ENCODE data around the gene BLVRB. TPM values are rescaled to one million over a fixed set of nuclear protein-coding genes. Genes with fewer than 3 reads are reported as not detected.

Gene BLVRB
- polyA plus RNA-seq, 2 of the 4 experiments (the other 2 are of a cell fraction) = 202 to 280 TPM

- no peak for TF ChIP-seq SMC3 (IDR thresholded peaks at IDR 0.05)
- no peak for TF ChIP-seq EHF (CRISPR knock-in tag; IDR thresholded peaks at IDR 0.05)
- peak; percentile 90 for TF ChIP-seq MAX (IDR thresholded peaks at IDR 0.05)
- peak; percentile 81 for TF ChIP-seq E2F6 (IDR thresholded peaks at IDR 0.05; ENCODE audit: borderline replicate concordance, low read depth)
- no peak for TF ChIP-seq HMGXB4 (CRISPR knock-in tag; IDR thresholded peaks at IDR 0.05; ENCODE audit: borderline replicate concordance)
- TF ChIP-seq ZFP36 (IDR thresholded peaks at IDR 0.05; ENCODE audit: borderline replicate concordance, partially characterized antibody) = peak; percentile 59
- TF ChIP-seq ATOH8 (CRISPR knock-in tag; IDR thresholded peaks at IDR 0.05; ENCODE audit: low read depth) = no peak
- TF ChIP-seq USF2 (IDR thresholded peaks at IDR 0.05) = peak; percentile 78
- TF ChIP-seq ELK1 (IDR thresholded peaks at IDR 0.05; ENCODE audit: low read depth, low read length) = no peak
- no peaks in the 10 kb centered on the region for H3K9me3 ChIP-seq
- POLR2A ChIA-PET = interaction anchor here (0.7 to 1.1 kb wide), 3 partner anchors 13 to 49 kb away, joined by 3 read pairs; partner anchors contain the start of gene BLVRB
- peak in 1 of 2 experiments; percentile 65 for DNase-seq (ENCODE audit: low read depth in 1 of 2, low spot score in 1 of 2)
- no peak for FAIRE-seq
- WGBS (ENCODE audit: missing lambda C conversion rate) = 57% methylated on average over 99 of the region's 105 CpGs
- H3K27ac ChIP-seq = 0 out of 6 replicates have a peak overlapping the region, but pooled peaks of 1 of the 2 experiments have one; percentile 0
- H3K4me2 ChIP-seq = peak overlapping the region; percentile 83
- peaks cover 5% of the 10 kb centered on the region; the same call in 1 of the 3 replicates for H3K4me1 ChIP-seq
- ATAC-seq = peak; percentile 73 to 76
- CTCF ChIA-PET = interaction anchor here (0.9 to 6.1 kb wide), 23 partner anchors 9 to 409 kb away, joined by 3 to 35 read pairs (median 7); partner anchors contain the start of genes BLVRB and SPTBN4
- H3K4me3 ChIP-seq = peak overlapping the region; percentile 37
Observed at GRCh38 chr19:40512473-40513344, 47.2 kb upstream of the BLVRB start.

GRCh38 chr19:40512110-40512472, 46.5 kb upstream of the BLVRB start:
- no peak for TF ChIP-seq EHF (CRISPR knock-in tag; IDR thresholded peaks at IDR 0.05)
- TF ChIP-seq HDAC2 (IDR thresholded peaks at IDR 0.05) = no peak
- TF ChIP-seq ZNF302 (CRISPR knock-in tag; IDR thresholded peaks at IDR 0.05) = no peak
- no peak for TF ChIP-seq SREBF2 (IDR thresholded peaks at IDR 0.05)
- no peak for TF ChIP-seq BCL3 (IDR thresholded peaks at IDR 0.05)
- no peak for TF ChIP-seq HEYL (CRISPR knock-in tag; IDR thresholded peaks at IDR 0.05)
- TF ChIP-seq CBX8 (IDR thresholded peaks at IDR 0.05) = no peak
- TF ChIP-seq NPAS2 (CRISPR knock-in tag; IDR thresholded peaks at IDR 0.05; ENCODE audit: borderline replicate concordance) = no peak
- TF ChIP-seq EP300 (IDR thresholded peaks at IDR 0.05) = no peak
- TF ChIP-seq FOSB (CRISPR knock-in tag; IDR thresholded peaks at IDR 0.05) = no peak
- TF ChIP-seq CBX2 (IDR thresholded peaks at IDR 0.05; ENCODE audit: borderline replicate concordance, low read depth) = no peak
- TF ChIP-seq MYC (IDR thresholded peaks at IDR 0.05; ENCODE audit: borderline replicate concordance, low read length) = no peak
- TF ChIP-seq HES2 (IDR thresholded peaks at IDR 0.05) = no peak
- no peak for TF ChIP-seq E2F6 (IDR thresholded peaks at IDR 0.05; ENCODE audit: borderline replicate concordance, low read depth)
- CTCF ChIA-PET = interaction anchor here (0.9 to 6.1 kb wide), 19 partner anchors 9 to 409 kb away, joined by 3 to 35 read pairs (median 8); partner anchors contain the start of genes BLVRB and SPTBN4
- FAIRE-seq (peak; percentile 65), ATAC-seq (peak; percentile 31 to 53; a peak in 4 of 6 replicates), DNase-seq (ENCODE audit: low read depth in 1 of 2, low spot score in 1 of 2) (no peak)
- Histone ChIP-seq H3K27ac (no peak overlapping the region), H3K4me1 (peaks cover 5% of the 10 kb centered on the region; the same call in 1 of the 3 replicates), H3K4me3 (peak overlapping the region; percentile 37), H3K4me2 (peak overlapping the region; percentile 83), H3K9me3 (no peaks in the 10 kb centered on the region)
- POLR2A ChIA-PET = interaction anchor here (1.1 kb wide), 1 partner anchor 48 kb away, joined by 3 read pairs; no protein-coding TSS in a partner anchor
- WGBS (ENCODE audit: missing lambda C conversion rate) = 0% methylated on average over 1 of the region's 1 CpG

Data from A549 (cell line).